ENCODE results near the gene ANKRD42. TPM values are rescaled to one million over a fixed set of nuclear protein-coding genes. Genes with fewer than 3 reads are reported as not detected.

ANKRD42 gene
- 1 to 10 TPM; 1.6 to 1.9 TPM for total RNA-seq

- DNase-seq (peak; percentile 92), ATAC-seq (peak; percentile 82)
- H3K9me3 Mint-ChIP-seq (ENCODE audit: low read depth), result no peaks in the 10 kb centered on the region
- peaks cover 34% of the 10 kb centered on the region for H3K4me1 Mint-ChIP-seq
- H3K4me3 Mint-ChIP-seq, result peak within 1 kb of the TSS; percentile 98
- peak within 1 kb of the TSS; percentile 97 for H3K27ac Mint-ChIP-seq
- no peaks in the 10 kb centered on the region for H3K27me3 Mint-ChIP-seq
- CTCF ChIA-PET, result interaction anchor here (1.3 to 2.5 kb wide), 3 partner anchors 9 to 293 kb away, joined by 3 to 12 read pairs (median 3); partner anchors contain the start of gene PRCP
- H3K36me3 Mint-ChIP-seq, result peaks cover 13% of the 10 kb centered on the region
These were observed at the start of gene ANKRD42 for GRCh38 chr11:83193315-83194280. Gene ANKRD42, plus strand, starts transcription at chr11:83193712. Its CDS starts 959 bp downstream, at chr11:83194671.

- peaks cover 3% of the 10 kb centered on the region for H3K27me3 Mint-ChIP-seq
- H3K4me3 Mint-ChIP-seq, result no peak overlapping the region
- DNase-seq (no peak), ATAC-seq (no peak)
- H3K27ac Mint-ChIP-seq, result no peak overlapping the region
- CTCF ChIA-PET, result interaction anchor here (0.6 to 1.0 kb wide), 3 partner anchors 8 to 127 kb away, joined by 3 to 4 read pairs (median 4); no protein-coding TSS in a partner anchor
- H3K36me3 Mint-ChIP-seq, result no peaks in the 10 kb centered on the region
- peaks cover 7% of the 10 kb centered on the region for H3K4me1 Mint-ChIP-seq
- H3K9me3 Mint-ChIP-seq (ENCODE audit: low read depth), result no peaks in the 10 kb centered on the region
These were observed 45.6 kb upstream of the ANKRD42 start for GRCh38 chr11:83147895-83148294.

- CTCF ChIA-PET, result interaction anchor here (0.7 to 1.0 kb wide), 3 partner anchors 11 to 26 kb away, joined by 3 to 4 read pairs (median 3); no protein-coding TSS in a partner anchor
- Mint-ChIP-seq H3K4me3 (no peak overlapping the region), H3K9me3 (ENCODE audit: low read depth) (no peaks in the 10 kb centered on the region), H3K36me3 (no peaks in the 10 kb centered on the region), H3K4me1 (peaks cover 15% of the 10 kb centered on the region), H3K27ac (no peak overlapping the region), H3K27me3 (peaks cover 3% of the 10 kb centered on the region)
- ATAC-seq (no peak), DNase-seq (no peak)
These were observed 43.1 kb upstream of the ANKRD42 start for GRCh38 chr11:83150450-83150849.

GRCh38 chr11:83151274-83151977, 42.1 kb upstream of the ANKRD42 start:
- H3K4me1 Mint-ChIP-seq, result peaks cover 17% of the 10 kb centered on the region
- CTCF ChIA-PET, result interaction anchor here (0.9 kb wide), 1 partner anchor 11 kb away, joined by 4 read pairs; no protein-coding TSS in a partner anchor
- H3K27me3 Mint-ChIP-seq, result peaks cover 3% of the 10 kb centered on the region
- H3K9me3 Mint-ChIP-seq (ENCODE audit: low read depth), result no peaks in the 10 kb centered on the region
- DNase-seq (no peak), ATAC-seq (no peak)
- H3K36me3 Mint-ChIP-seq, result no peaks in the 10 kb centered on the region
- H3K4me3 Mint-ChIP-seq, result no peak overlapping the region
- no peak overlapping the region for H3K27ac Mint-ChIP-seq

- H3K27me3 Mint-ChIP-seq, result peaks cover 3% of the 10 kb centered on the region
- ATAC-seq, result no peak
- CTCF ChIA-PET, result no interaction called here
- no peak overlapping the region for H3K27ac Mint-ChIP-seq
- no peak overlapping the region for H3K4me3 Mint-ChIP-seq
- no peak for DNase-seq
- H3K36me3 Mint-ChIP-seq, result no peaks in the 10 kb centered on the region
- no peaks in the 10 kb centered on the region for H3K9me3 Mint-ChIP-seq (ENCODE audit: low read depth)
- peaks cover 17% of the 10 kb centered on the region for H3K4me1 Mint-ChIP-seq
These were observed 41.2 kb upstream of the ANKRD42 start for GRCh38 chr11:83152264-83152663.

- CTCF ChIA-PET, result no interaction called here
- Mint-ChIP-seq H3K27me3 (no peaks in the 10 kb centered on the region), H3K36me3 (peaks cover 13% of the 10 kb centered on the region), H3K4me3 (no peak overlapping the region), H3K4me1 (peaks cover 17% of the 10 kb centered on the region), H3K27ac (no peak overlapping the region), H3K9me3 (ENCODE audit: low read depth) (no peaks in the 10 kb centered on the region)
- no peak for ATAC-seq
- no peak for DNase-seq
These were observed 39.7 kb upstream of the ANKRD42 start for GRCh38 chr11:83153764-83154163.

- DNase-seq, result peak; percentile 99
- H3K4me1 Mint-ChIP-seq, result peaks cover 32% of the 10 kb centered on the region
- peak overlapping the region; percentile 100 for H3K4me3 Mint-ChIP-seq
- no peaks in the 10 kb centered on the region for H3K27me3 Mint-ChIP-seq
- peaks cover 36% of the 10 kb centered on the region for H3K36me3 Mint-ChIP-seq
- H3K9me3 Mint-ChIP-seq (ENCODE audit: low read depth), result no peaks in the 10 kb centered on the region
- CTCF ChIA-PET, result interaction anchor here (0.7 to 2.7 kb wide), 14 partner anchors 9 to 289 kb away, joined by 3 to 11 read pairs (median 4); partner anchors contain the start of genes DDIAS, PRCP and RAB30
- H3K27ac Mint-ChIP-seq, result peak overlapping the region; percentile 99
- peak; percentile 89 for ATAC-seq
These were observed 37.1 kb upstream of the ANKRD42 start for GRCh38 chr11:83156144-83156995.

GRCh38 chr11:83156996-83157593, 36.4 kb upstream of the ANKRD42 start, which contains the start of gene PCF11:
Gene PCF11, plus strand, starts transcription at chr11:83157131. Its CDS starts 309 bp downstream, at chr11:83157440.
- ATAC-seq (peak; percentile 24), DNase-seq (no peak)
- H3K4me1 Mint-ChIP-seq, result peaks cover 37% of the 10 kb centered on the region
- H3K9me3 Mint-ChIP-seq (ENCODE audit: low read depth), result no peaks in the 10 kb centered on the region
- no peaks in the 10 kb centered on the region for H3K27me3 Mint-ChIP-seq
- peak within 1 kb of the TSS; percentile 100 for H3K4me3 Mint-ChIP-seq
- peaks cover 43% of the 10 kb centered on the region for H3K36me3 Mint-ChIP-seq
- H3K27ac Mint-ChIP-seq, result peak within 1 kb of the TSS; percentile 99
- CTCF ChIA-PET, result interaction anchor here (0.9 to 2.7 kb wide), 10 partner anchors 40 to 290 kb away, joined by 3 to 11 read pairs (median 5); partner anchors contain the start of genes DDIAS, PRCP and RAB30

- CTCF ChIA-PET, result interaction anchor here (1.5 to 2.7 kb wide), 4 partner anchors 236 to 290 kb away, joined by 4 to 9 read pairs (median 5); partner anchors contain the start of genes DDIAS and PRCP
- H3K27ac Mint-ChIP-seq, result peak overlapping the region; percentile 99
- peaks cover 43% of the 10 kb centered on the region for H3K36me3 Mint-ChIP-seq
- ATAC-seq, result no peak
- H3K4me1 Mint-ChIP-seq, result peaks cover 41% of the 10 kb centered on the region
- H3K4me3 Mint-ChIP-seq, result peak overlapping the region; percentile 100
- peak; percentile 71 for DNase-seq
- H3K27me3 Mint-ChIP-seq, result no peaks in the 10 kb centered on the region
- H3K9me3 Mint-ChIP-seq (ENCODE audit: low read depth), result no peaks in the 10 kb centered on the region
These were observed 35.7 kb upstream of the ANKRD42 start for GRCh38 chr11:83157594-83158356.

- Mint-ChIP-seq H3K4me1 (peaks cover 44% of the 10 kb centered on the region), H3K27me3 (no peaks in the 10 kb centered on the region), H3K9me3 (ENCODE audit: low read depth) (no peaks in the 10 kb centered on the region), H3K36me3 (peaks cover 43% of the 10 kb centered on the region), H3K4me3 (peak overlapping the region; percentile 100), H3K27ac (peak overlapping the region; percentile 99)
- no peak for DNase-seq
- ATAC-seq, result no peak
- CTCF ChIA-PET, result interaction anchor here (2.1 to 2.7 kb wide), 2 partner anchors 237 to 257 kb away, joined by 4 to 6 read pairs; partner anchors contain the start of gene DDIAS
These were observed 35.1 kb upstream of the ANKRD42 start for GRCh38 chr11:83158357-83158786.

Measured in activated CD8-positive, alpha-beta memory T cell treated with anti-CD3 and anti-CD28 coated beads, Interleukin-2, amount 10 ng/mL, durations not matched to agents 7 days and 5 days (primary cell).